ENCODE results near the gene PRSS8. TPM values are rescaled to one million over a fixed set of nuclear protein-coding genes. Genes with fewer than 3 reads are reported as not detected.

The PRSS8 gene
- total RNA-seq, 1 experiment from 2014 or later = 42.6 TPM

GRCh38 chr16:31110106-31111034, 25.2 kb downstream of the PRSS8 start:
- H3K9me3 ChIP-seq (ENCODE audit: control insufficient read depth in 1 of 2, insufficient read depth in 1 of 2, low read depth in 1 of 2, low read length in 2 of 2) = no peaks in the 10 kb centered on the region
- H3K9me2 ChIP-seq (ENCODE audit: insufficient read depth) = no peaks in the 10 kb centered on the region
- H3K27ac ChIP-seq (ENCODE audit: low read depth, low read length) = no peak overlapping the region
- no peak overlapping the region for H3K9ac ChIP-seq (ENCODE audit: low read length)
- no peak overlapping the region for H2AFZ ChIP-seq (ENCODE audit: low read depth, low read length, poor library complexity, severe bottlenecking)
- ChIA-PET CTCF (interaction anchor here (1.4 kb wide), 1 partner anchor 125 kb away, joined by 3 read pairs; the partner anchor contains the start of gene HSD3B7), POLR2A (no interaction called here), RAD21 (ENCODE audit: low non-redundant PET in 1 of 2, low total read pairs in 2 of 2, uncharacterized antibody in 2 of 2, unreplicated experiment in 2 of 2) (no interaction called here)
- no peak for DNase-seq (ENCODE audit: low read depth, low spot score)
- intact Hi-C loops (cut with micrococcal nuclease) = no loop called here
- ATAC-seq = no peak
- no peaks in the 10 kb centered on the region for H4K20me1 ChIP-seq (ENCODE audit: insufficient read depth)
- TF ChIP-seq ZBTB33 (IDR thresholded peaks at IDR 0.05; ENCODE audit: extremely low read depth, insufficient replicate concordance, low read length) = no peak
- TF ChIP-seq POLR2AphosphoS5 (IDR thresholded peaks at IDR 0.05; ENCODE audit: low read depth, low read length) = no peak
- no peak for TF ChIP-seq YY1 (IDR thresholded peaks at IDR 0.05; ENCODE audit: extremely low read depth, insufficient replicate concordance, low read depth, low read length)
- TF ChIP-seq JUND (IDR thresholded peaks at IDR 0.05) = no peak
- no peak for TF ChIP-seq ZNF274 (IDR thresholded peaks at IDR 0.05; ENCODE audit: low read depth, low read length)
- peaks cover 10 to 38% of the 10 kb centered on the region in 2 experiments; a peak in 3 of 4 replicates for H3K4me1 ChIP-seq (ENCODE audit: control insufficient read depth in 1 of 2, insufficient read depth in 2 of 2, low read length in 2 of 2)
- no TSS peak for BruUV-seq (replicated peaks)
- H3K36me3 ChIP-seq (ENCODE audit: control insufficient read depth in 1 of 2, insufficient read depth in 2 of 2, low read length in 2 of 2) = peaks cover 14 to 39% of the 10 kb centered on the region in 2 experiments
- H3K4me3 ChIP-seq (replicated peaks in 1 of 2; ENCODE audit: low read depth in 1 of 2, low read length in 2 of 2) = no peak overlapping the region
- H3K4me2 ChIP-seq (ENCODE audit: low read length) = no peak overlapping the region
- peaks cover 21% of the 10 kb centered on the region for H3K79me2 ChIP-seq (ENCODE audit: insufficient read depth, low read length)
- no peaks in the 10 kb centered on the region for H3K27me3 ChIP-seq (ENCODE audit: insufficient read depth, low read length)

All from HCT116 (cell line).